ENCODE results near the gene NIT1.

NIT1 gene

GRCh38 chr1:161117759-161118581 is at the start of gene NIT1, which contains the start of gene PFDN2:
NIT1 (plus strand) TSS chr1:161118105; CDS start chr1:161118177, 72 bp downstream.
PFDN2 (minus strand) TSS chr1:161118037; CDS start chr1:161118026, 11 bp downstream.
- DNase-seq (ENCODE audit: extremely low spot score): peak; percentile 93
- TF ChIP-seq, protein P1, sequence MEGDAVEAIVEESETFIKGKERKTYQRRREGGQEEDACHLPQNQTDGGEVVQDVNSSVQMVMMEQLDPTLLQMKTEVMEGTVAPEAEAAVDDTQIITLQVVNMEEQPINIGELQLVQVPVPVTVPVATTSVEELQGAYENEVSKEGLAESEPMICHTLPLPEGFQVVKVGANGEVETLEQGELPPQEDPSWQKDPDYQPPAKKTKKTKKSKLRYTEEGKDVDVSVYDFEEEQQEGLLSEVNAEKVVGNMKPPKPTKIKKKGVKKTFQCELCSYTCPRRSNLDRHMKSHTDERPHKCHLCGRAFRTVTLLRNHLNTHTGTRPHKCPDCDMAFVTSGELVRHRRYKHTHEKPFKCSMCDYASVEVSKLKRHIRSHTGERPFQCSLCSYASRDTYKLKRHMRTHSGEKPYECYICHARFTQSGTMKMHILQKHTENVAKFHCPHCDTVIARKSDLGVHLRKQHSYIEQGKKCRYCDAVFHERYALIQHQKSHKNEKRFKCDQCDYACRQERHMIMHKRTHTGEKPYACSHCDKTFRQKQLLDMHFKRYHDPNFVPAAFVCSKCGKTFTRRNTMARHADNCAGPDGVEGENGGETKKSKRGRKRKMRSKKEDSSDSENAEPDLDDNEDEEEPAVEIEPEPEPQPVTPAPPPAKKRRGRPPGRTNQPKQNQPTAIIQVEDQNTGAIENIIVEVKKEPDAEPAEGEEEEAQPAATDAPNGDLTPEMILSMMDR (IDR thresholded peaks at IDR 0.05; ENCODE audit: control extremely low read depth, extremely low read depth, low read depth, missing control alignments): peak; percentile 0
- ChIA-PET CTCF (interaction anchor here (0.6 to 3.8 kb wide), 12 partner anchors 10 to 93 kb away, joined by 3 to 20 read pairs (median 3); partner anchors contain the start of genes KLHDC9, PPOX and TSTD1), POLR2A (interaction anchor here (0.8 kb wide), 1 partner anchor 48 kb away, joined by 3 read pairs; the partner anchor contains the start of gene ARHGAP30)

GRCh38 chr1:161068306-161069234 is 49.3 kb upstream of the NIT1 start:
- POLR2A ChIA-PET: interaction anchor here (0.8 to 1.7 kb wide), 4 partner anchors 21 to 28 kb away, joined by 3 to 4 read pairs (median 3); partner anchors contain the start of gene USF1
- CTCF ChIA-PET: interaction anchor here (0.9 to 10.8 kb wide), 11 partner anchors 8 to 158 kb away, joined by 3 to 137 read pairs (median 6); partner anchors contain the start of genes KLHDC9, NIT1, PFDN2 and USF1
- TF ChIP-seq, protein P1 (IDR thresholded peaks at IDR 0.05; ENCODE audit: control extremely low read depth, extremely low read depth, low read depth, missing control alignments): no peak
- peak; percentile 87 for DNase-seq (ENCODE audit: extremely low spot score)

GRCh38 chr1:161069241-161069640 is 48.7 kb upstream of the NIT1 start:
- ChIA-PET CTCF (interaction anchor here (0.8 to 10.8 kb wide), 14 partner anchors 8 to 293 kb away, joined by 3 to 137 read pairs (median 6); partner anchors contain the start of genes KLHDC9, NECTIN4, NIT1 and PFDN2), POLR2A (interaction anchor here (1.0 to 1.8 kb wide), 5 partner anchors 22 to 97 kb away, joined by 3 to 5 read pairs (median 4); partner anchors contain the start of genes NIT1, PFDN2, PPOX and USF1)
- TF ChIP-seq, protein P1 (IDR thresholded peaks at IDR 0.05; ENCODE audit: control extremely low read depth, extremely low read depth, low read depth, missing control alignments): no peak
- no peak for DNase-seq (ENCODE audit: extremely low spot score)

DNA sequence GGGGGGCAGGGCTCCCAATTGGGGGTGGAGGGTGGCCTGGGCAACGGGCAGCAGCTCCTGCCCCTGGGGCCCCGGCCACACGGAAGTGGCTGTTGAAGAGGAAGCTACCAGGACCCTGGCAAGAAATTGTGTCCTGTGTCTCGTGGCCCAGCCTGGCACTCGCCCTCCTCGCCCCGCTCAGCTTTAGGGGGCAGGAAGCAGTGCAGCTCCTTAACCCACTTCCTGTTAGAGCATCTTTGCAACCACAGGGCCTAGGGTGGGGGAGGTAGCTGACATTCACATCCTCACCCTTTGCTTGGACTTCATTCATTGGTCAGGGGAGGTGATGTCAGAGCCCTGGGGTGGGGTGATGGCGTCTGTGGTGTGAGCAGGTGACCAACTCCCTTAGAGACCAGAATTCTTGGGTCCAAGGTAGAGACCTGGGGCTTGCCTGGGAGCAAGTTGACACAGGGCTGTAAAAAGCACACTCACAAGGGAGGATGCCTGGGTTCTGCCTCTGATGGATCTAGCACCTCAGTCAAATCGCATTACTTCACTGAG is 48.1 kb upstream of the NIT1 start, which contains the start of gene ARHGAP30:
Gene ARHGAP30 (minus strand): TSS at position 161 of the 540 bp plus-strand sequence. CDS start 267 bp downstream, outside the sequence.
- ChIA-PET POLR2A (interaction anchor here (0.7 to 1.8 kb wide), 6 partner anchors 23 to 320 kb away, joined by 3 to 6 read pairs (median 4); partner anchors contain the start of genes NIT1, PFDN2, PPOX and USF1), CTCF (interaction anchor here (0.8 to 10.8 kb wide), 10 partner anchors 10 to 294 kb away, joined by 3 to 137 read pairs (median 18); partner anchors contain the start of genes KLHDC9, NECTIN4 and USF1)
- peak; percentile 96 for DNase-seq (ENCODE audit: extremely low spot score)
- TF ChIP-seq, protein P1 (IDR thresholded peaks at IDR 0.05; ENCODE audit: control extremely low read depth, extremely low read depth, low read depth, missing control alignments): no peak

GRCh38 chr1:161070761-161071160 is 47.1 kb upstream of the NIT1 start:
- TF ChIP-seq, protein P1 (IDR thresholded peaks at IDR 0.05; ENCODE audit: control extremely low read depth, extremely low read depth, low read depth, missing control alignments): no peak
- CTCF ChIA-PET: interaction anchor here (0.7 to 10.8 kb wide), 14 partner anchors 9 to 295 kb away, joined by 3 to 137 read pairs (median 8); partner anchors contain the start of genes DEDD, KLHDC9, NECTIN4 and USF1
- POLR2A ChIA-PET: interaction anchor here (0.7 to 1.8 kb wide), 2 partner anchors 95 to 319 kb away, joined by 5 to 6 read pairs; partner anchors contain the start of gene PPOX
- no peak for DNase-seq (ENCODE audit: extremely low spot score)
